DND-41 (cell line): ENCODE measurements around the gene NCL.

Source experiments
- EZH2 ChIP-seq: IDR thresholded peaks from 3 replicates; pipeline ENCODE4 v1.6.1; 2012; ENCODE audit warnings: borderline replicate concordance, low read depth, mild to moderate bottlenecking, moderate library complexity, low read length, inconsistent platforms; ENCODE audit not compliant: severe bottlenecking
- TF ChIP-seq, protein P1 (sequence below): IDR thresholded peaks from 2 replicates; pipeline ENCODE4 v1.5.1; 2012; ENCODE audit warnings: borderline replicate concordance, low read length, moderate library complexity, mild to moderate bottlenecking; ENCODE audit not compliant: poor library complexity, severe bottlenecking; ENCODE audit errors: extremely low read depth

DNA sequence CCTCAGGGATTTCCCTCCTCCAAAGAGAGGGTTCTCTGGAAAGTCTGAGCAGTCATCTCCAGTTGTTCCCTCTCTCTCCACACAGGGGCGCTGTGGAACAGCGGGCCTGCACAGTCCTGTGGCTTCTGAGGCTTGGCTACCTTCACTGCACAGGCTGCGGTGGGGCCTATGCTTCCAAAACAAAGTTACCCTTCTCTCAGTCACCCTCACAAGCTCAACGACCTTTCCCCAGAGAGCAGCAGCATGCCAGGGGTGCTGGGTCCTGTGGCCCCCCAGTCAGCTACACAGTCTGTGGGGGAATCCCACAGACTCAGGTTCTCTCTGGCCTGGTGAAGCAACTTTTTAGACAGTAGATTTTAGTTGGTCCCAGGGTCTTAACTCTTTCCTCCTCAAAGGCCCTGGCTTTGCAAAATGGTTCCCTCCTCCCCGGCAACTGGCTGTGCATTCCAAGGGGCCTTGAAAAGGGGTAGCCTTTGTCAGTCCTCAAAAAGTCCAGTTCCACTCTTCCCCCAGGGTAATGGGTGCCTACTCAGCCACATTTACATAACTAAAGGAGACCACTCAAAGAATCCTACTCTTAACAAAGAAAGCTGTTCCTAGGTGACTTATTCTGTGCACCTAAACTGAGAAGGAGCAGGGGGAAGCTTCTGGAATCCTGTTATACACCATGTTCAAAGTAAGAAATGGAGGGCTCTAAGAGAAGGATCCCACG lies 53.8 kb downstream of the NCL start:
- TF ChIP-seq, protein P1, sequence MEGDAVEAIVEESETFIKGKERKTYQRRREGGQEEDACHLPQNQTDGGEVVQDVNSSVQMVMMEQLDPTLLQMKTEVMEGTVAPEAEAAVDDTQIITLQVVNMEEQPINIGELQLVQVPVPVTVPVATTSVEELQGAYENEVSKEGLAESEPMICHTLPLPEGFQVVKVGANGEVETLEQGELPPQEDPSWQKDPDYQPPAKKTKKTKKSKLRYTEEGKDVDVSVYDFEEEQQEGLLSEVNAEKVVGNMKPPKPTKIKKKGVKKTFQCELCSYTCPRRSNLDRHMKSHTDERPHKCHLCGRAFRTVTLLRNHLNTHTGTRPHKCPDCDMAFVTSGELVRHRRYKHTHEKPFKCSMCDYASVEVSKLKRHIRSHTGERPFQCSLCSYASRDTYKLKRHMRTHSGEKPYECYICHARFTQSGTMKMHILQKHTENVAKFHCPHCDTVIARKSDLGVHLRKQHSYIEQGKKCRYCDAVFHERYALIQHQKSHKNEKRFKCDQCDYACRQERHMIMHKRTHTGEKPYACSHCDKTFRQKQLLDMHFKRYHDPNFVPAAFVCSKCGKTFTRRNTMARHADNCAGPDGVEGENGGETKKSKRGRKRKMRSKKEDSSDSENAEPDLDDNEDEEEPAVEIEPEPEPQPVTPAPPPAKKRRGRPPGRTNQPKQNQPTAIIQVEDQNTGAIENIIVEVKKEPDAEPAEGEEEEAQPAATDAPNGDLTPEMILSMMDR = peak; percentile 51
- no peak for TF ChIP-seq EZH2
